Nephron (organoid): ENCODE results near the gene OSBPL3.

Experiments used
- H3K27ac Mint-ChIP-seq, 3 experiments: 2 replicates each; pipeline ENCODE4 v1.8.0; 2020; ENCODE audit warnings: mixed read lengths in 3 of 3, mild to moderate bottlenecking in 2 of 3, moderate library complexity in 1 of 3
- H3K27me3 Mint-ChIP-seq: 2 replicates; pipeline ENCODE4 v1.8.0; 2021; ENCODE audit warnings: low read depth, mild to moderate bottlenecking, moderate library complexity, mixed read lengths
- H3K36me3 Mint-ChIP-seq: 2 replicates; pipeline ENCODE4 v1.8.0; 2020; ENCODE audit warnings: low read depth, mixed read lengths
- H3K4me1 Mint-ChIP-seq: 2 replicates; pipeline ENCODE4 v1.8.0; 2020; ENCODE audit warnings: mixed read lengths
- H3K4me3 Mint-ChIP-seq, 3 experiments: 2 replicates each; pipeline ENCODE4 v1.8.0; 2020; ENCODE audit warnings: mild to moderate bottlenecking in 3 of 3, mixed read lengths in 3 of 3, moderate library complexity in 2 of 3
- H3K9me3 Mint-ChIP-seq: 2 replicates; pipeline ENCODE4 v1.8.0; 2020; ENCODE audit warnings: mixed read lengths
- CTCF ChIP-seq, 3 experiments: fragments of 200-600 bp; sonication (generic); IDR thresholded peaks; one replicate each; pipeline ENCODE4 v1.5.0; 2021; ENCODE audit warnings: antibody characterized with exemption in 3 of 3; ENCODE audit not compliant: unreplicated experiment in 3 of 3

OSBPL3 gene

GRCh38 chr7:24899905-24900304 lies 80.1 kb downstream of the OSBPL3 start:
- H3K27ac Mint-ChIP-seq = no peak overlapping the region
- no peaks in the 10 kb centered on the region for H3K36me3 Mint-ChIP-seq
- H3K27me3 Mint-ChIP-seq = peaks cover 2% of the 10 kb centered on the region
- no peaks in the 10 kb centered on the region for H3K4me1 Mint-ChIP-seq
- no peaks in the 10 kb centered on the region for H3K9me3 Mint-ChIP-seq
- no peak overlapping the region for H3K4me3 Mint-ChIP-seq
- no peak for TF ChIP-seq CTCF (IDR thresholded peaks at IDR 0.05; ENCODE audit: unreplicated experiment in 3 of 3)

GRCh38 chr7:24899161-24899560 lies 80.8 kb downstream of the OSBPL3 start:
- Mint-ChIP-seq H3K27me3 (peaks cover 6% of the 10 kb centered on the region), H3K4me1 (no peaks in the 10 kb centered on the region), H3K4me3 (no peak overlapping the region), H3K9me3 (no peaks in the 10 kb centered on the region), H3K36me3 (no peaks in the 10 kb centered on the region), H3K27ac (no peak overlapping the region)
- no peak for TF ChIP-seq CTCF (IDR thresholded peaks at IDR 0.05; ENCODE audit: unreplicated experiment in 3 of 3)

GRCh38 chr7:24898691-24899090 lies 81.3 kb downstream of the OSBPL3 start:
- no peak overlapping the region for H3K27ac Mint-ChIP-seq
- no peaks in the 10 kb centered on the region for H3K9me3 Mint-ChIP-seq
- no peaks in the 10 kb centered on the region for H3K36me3 Mint-ChIP-seq
- H3K4me3 Mint-ChIP-seq = no peak overlapping the region
- H3K27me3 Mint-ChIP-seq = peaks cover 6% of the 10 kb centered on the region
- no peak for TF ChIP-seq CTCF (IDR thresholded peaks at IDR 0.05; ENCODE audit: unreplicated experiment in 3 of 3)
- no peaks in the 10 kb centered on the region for H3K4me1 Mint-ChIP-seq

GRCh38 chr7:24896031-24896501 lies 83.9 kb downstream of the OSBPL3 start:
- TF ChIP-seq CTCF (IDR thresholded peaks at IDR 0.05; ENCODE audit: unreplicated experiment in 3 of 3) = no peak
- Mint-ChIP-seq H3K27ac (no peak overlapping the region), H3K9me3 (no peaks in the 10 kb centered on the region), H3K4me1 (no peaks in the 10 kb centered on the region), H3K4me3 (no peak overlapping the region), H3K27me3 (peaks cover 6% of the 10 kb centered on the region), H3K36me3 (no peaks in the 10 kb centered on the region)

GRCh38 chr7:24894429-24895221 lies 85.4 kb downstream of the OSBPL3 start:
- H3K9me3 Mint-ChIP-seq = no peaks in the 10 kb centered on the region
- H3K27ac Mint-ChIP-seq = no peak overlapping the region
- no peaks in the 10 kb centered on the region for H3K36me3 Mint-ChIP-seq
- peaks cover 6% of the 10 kb centered on the region for H3K27me3 Mint-ChIP-seq
- TF ChIP-seq CTCF (IDR thresholded peaks at IDR 0.05; ENCODE audit: unreplicated experiment in 3 of 3) = no peak
- H3K4me1 Mint-ChIP-seq = no peaks in the 10 kb centered on the region
- H3K4me3 Mint-ChIP-seq = no peak overlapping the region

- Mint-ChIP-seq H3K4me3 (no peak overlapping the region), H3K4me1 (no peaks in the 10 kb centered on the region), H3K36me3 (no peaks in the 10 kb centered on the region), H3K9me3 (no peaks in the 10 kb centered on the region), H3K27me3 (peaks cover 6% of the 10 kb centered on the region), H3K27ac (no peak overlapping the region)
- no peak for TF ChIP-seq CTCF (IDR thresholded peaks at IDR 0.05; ENCODE audit: unreplicated experiment in 3 of 3)
These were observed 88.7 kb downstream of the OSBPL3 start for GRCh38 chr7:24891311-24891735.
